Breast epithelium (tissue), 4 donors: ENCODE measurements around the gene LAMA1. TPM values are rescaled to one million over a fixed set of nuclear protein-coding genes. Genes with fewer than 3 reads are reported as not detected.

Experiments used
- DNase-seq, 2 donors: peaks; one replicate each; pipeline ENCODE4 v3.0.0-alpha.2; 2019; ENCODE audit warnings: low spot score in 2 of 2
- H3K27ac ChIP-seq, 2 donors: fragments of 200-600 bp; sonication (generic) in 1 of 2; one replicate each; pipeline ENCODE4 v1.5.1; 2016 to 2019; ENCODE audit warnings: mild to moderate bottlenecking in 1 of 2
- H3K27me3 ChIP-seq, 2 donors: fragments of 200-600 bp; sonication (generic) in 1 of 2; one replicate each; pipeline versions ENCODE4 v1.5.1 to v1.6.0; 2017 to 2019; ENCODE audit warnings: control low read depth in 1 of 2, mild to moderate bottlenecking in 1 of 2
- H3K36me3 ChIP-seq: fragments of 200-600 bp; one replicate; pipeline ENCODE4 v1.5.1; 2019
- H3K4me1 ChIP-seq, 2 donors: fragments of 200-600 bp; sonication (generic); one replicate each; pipeline ENCODE4 v1.5.1; 2016 to 2019; ENCODE audit warnings: control low read depth in 1 of 2
- H3K4me3 ChIP-seq, 3 donors: fragments of 200-600 bp; sonication (generic); 1 replicate in 2 of 3; 2 replicates in 1 of 3; pipeline ENCODE4 v1.5.1; 2016 to 2019; ENCODE audit warnings: mild to moderate bottlenecking in 3 of 3, moderate library complexity in 2 of 3
- H3K9me3 ChIP-seq, 2 donors: fragments of 200-600 bp; sonication (generic) in 1 of 2; one replicate each; pipeline ENCODE4 v1.5.1; 2016 to 2019; ENCODE audit warnings: control low read depth in 1 of 2
- CTCF ChIP-seq, 3 donors: fragments of 450-650 bp; IDR thresholded peaks; one replicate each; pipeline ENCODE4 v1.5.1; 2016 to 2017; ENCODE audit warnings: antibody characterized with exemption in 3 of 3, mild to moderate bottlenecking in 3 of 3, moderate library complexity in 3 of 3
- POLR2A ChIP-seq: fragments of 450-650 bp; IDR thresholded peaks from one replicate; pipeline ENCODE4 v1.6.1; 2016; ENCODE audit warnings: antibody characterized with exemption, mild to moderate bottlenecking, moderate library complexity
- POLR2AphosphoS5 ChIP-seq, 3 donors: sonication (generic); formaldehyde crosslinking; IDR thresholded peaks; one replicate each; pipeline ENCODE4 v1.6.1; 2017; ENCODE audit warnings: antibody characterized with exemption in 3 of 3
- intact Hi-C: fragments of 100-400 bp; cut with DNase I; formaldehyde crosslinking; loops from one replicate; pipeline ENCODE4 v1.15.1; 2023; ENCODE audit warnings: low total_unique reads
- total RNA-seq, 3 donors: library from RNA; depleted of rRNA; stranded (reverse); fragments of >200 nt; gene quantifications; one replicate each; pipeline ENCODE4 v1.1.0, GENCODE V29; 2016

The LAMA1 gene
- total RNA-seq, 3 donors from 2014 or later = 0.48 to 14.7 (median 10.2) TPM

DNA sequence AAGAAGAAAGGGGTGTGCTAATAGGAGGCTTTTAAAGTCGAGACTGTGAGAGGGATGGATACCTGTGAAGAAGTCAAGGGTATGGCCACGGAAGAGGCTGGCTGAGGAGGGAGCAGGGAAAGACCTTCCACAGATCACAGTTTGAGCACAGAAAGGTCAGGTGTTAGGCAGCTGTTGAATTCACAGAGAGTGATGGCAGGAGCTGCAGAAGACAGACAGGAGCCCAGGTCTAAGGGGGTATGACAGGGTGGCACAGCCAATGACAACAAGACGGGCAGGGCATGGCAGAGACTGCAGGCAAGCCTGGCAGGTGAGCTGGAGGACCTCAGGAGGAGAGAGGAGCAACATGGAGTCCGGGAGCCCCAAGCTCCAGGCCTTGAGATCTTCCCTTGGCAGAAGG is 163.1 kb downstream of the LAMA1 start:
- intact Hi-C loops = no loop called here

GRCh38 chr18:6951336-6952090 is 166.1 kb downstream of the LAMA1 start:
- Histone ChIP-seq H3K9me3 (no peaks in the 10 kb centered on the region), H3K27ac (no peak overlapping the region), H3K27me3 (no peaks in the 10 kb centered on the region), H3K4me3 (no peak overlapping the region), H3K4me1 (no peaks in the 10 kb centered on the region), H3K36me3 (no peaks in the 10 kb centered on the region)
- intact Hi-C loops = no loop called here
- TF ChIP-seq CTCF (IDR thresholded peaks at IDR 0.05) = no peak
- TF ChIP-seq POLR2AphosphoS5 (IDR thresholded peaks at IDR 0.05) = no peak
- no peak for TF ChIP-seq POLR2A
- no peak for DNase-seq

More for the DNA sequence above, 163.1 kb downstream of the LAMA1 start:
- TF ChIP-seq POLR2A = no peak
- no peak for TF ChIP-seq CTCF (IDR thresholded peaks at IDR 0.05)
- TF ChIP-seq POLR2AphosphoS5 (IDR thresholded peaks at IDR 0.05) = no peak
- Histone ChIP-seq H3K36me3 (no peaks in the 10 kb centered on the region), H3K9me3 (no peaks in the 10 kb centered on the region), H3K4me1 (no peaks in the 10 kb centered on the region), H3K27me3 (no peaks in the 10 kb centered on the region), H3K27ac (no peak overlapping the region), H3K4me3 (no peak overlapping the region)
- no peak for DNase-seq

DNA sequence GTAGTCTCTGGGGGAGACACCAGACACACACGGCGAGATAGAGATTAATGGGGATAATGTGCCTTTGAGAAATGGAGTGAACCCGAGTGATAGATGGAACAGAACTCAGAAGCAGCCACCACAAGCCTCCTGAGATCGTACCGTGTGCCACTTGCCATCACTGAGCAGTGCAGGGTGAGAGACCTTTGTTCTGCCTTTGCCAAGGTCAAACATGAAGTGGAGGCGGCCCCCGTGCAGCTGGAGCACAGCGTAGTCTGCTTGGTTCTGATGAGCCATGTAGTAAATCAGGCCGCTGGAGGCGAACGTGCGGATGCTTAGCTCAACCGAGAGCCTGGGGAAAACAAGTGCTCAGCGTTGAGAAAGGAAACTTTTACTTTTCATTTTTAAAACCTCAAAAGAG is 167.0 kb downstream of the LAMA1 start:
- Histone ChIP-seq H3K9me3 (no peaks in the 10 kb centered on the region), H3K27me3 (no peaks in the 10 kb centered on the region), H3K4me1 (no peaks in the 10 kb centered on the region), H3K27ac (no peak overlapping the region), H3K36me3 (no peaks in the 10 kb centered on the region), H3K4me3 (no peak overlapping the region)
- intact Hi-C loops = no loop called here
- no peak for DNase-seq
- TF ChIP-seq POLR2AphosphoS5 (IDR thresholded peaks at IDR 0.05) (no peak), CTCF (IDR thresholded peaks at IDR 0.05) (no peak), POLR2A (no peak)

DNA sequence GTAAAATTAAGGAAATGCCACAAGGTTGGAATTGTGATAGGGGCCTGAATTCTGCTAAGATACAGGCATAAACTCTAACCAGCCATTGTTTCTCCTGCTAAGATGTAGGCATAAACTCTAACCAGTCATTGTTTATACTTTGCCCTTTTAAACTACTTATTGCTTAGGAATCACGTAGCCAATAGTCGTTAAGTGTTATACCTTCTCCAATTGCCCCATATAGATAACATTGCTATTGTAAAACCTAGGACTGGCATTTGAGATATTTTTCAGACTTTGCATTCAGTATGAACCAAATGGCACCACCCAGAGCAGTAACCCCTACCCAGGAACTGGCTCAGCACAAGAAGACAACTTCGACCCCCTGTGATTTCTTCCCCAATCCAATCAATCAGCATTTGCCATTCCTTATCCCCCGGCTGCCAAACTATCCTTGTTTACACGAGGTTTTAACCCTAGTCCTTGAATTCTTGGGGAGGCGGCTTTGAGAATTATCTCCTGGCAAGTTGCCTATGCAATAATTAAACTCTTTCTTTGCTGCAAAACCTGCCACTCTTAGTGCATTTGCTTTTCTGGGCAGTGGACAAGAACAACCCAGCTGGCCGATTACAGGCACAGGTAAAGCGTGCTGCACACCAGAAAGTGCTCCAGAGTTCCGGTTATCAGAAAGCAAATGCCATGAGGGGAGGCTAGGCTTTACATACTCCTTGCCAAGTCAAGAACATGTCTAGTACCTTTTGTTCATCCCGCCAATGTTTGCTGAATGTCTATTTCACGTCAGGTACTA is 167.6 kb downstream of the LAMA1 start:
- TF ChIP-seq CTCF (IDR thresholded peaks at IDR 0.05) (no peak), POLR2AphosphoS5 (IDR thresholded peaks at IDR 0.05) (no peak), POLR2A (no peak)
- intact Hi-C loops = no loop called here
- Histone ChIP-seq H3K36me3 (no peaks in the 10 kb centered on the region), H3K4me1 (no peaks in the 10 kb centered on the region), H3K9me3 (no peaks in the 10 kb centered on the region), H3K4me3 (no peak overlapping the region), H3K27me3 (no peaks in the 10 kb centered on the region), H3K27ac (no peak overlapping the region)
- DNase-seq = no peak
